Activated CD8-positive, alpha-beta memory T cell treated with anti-CD3 and anti-CD28 coated beads, Interleukin-2, amount 50 U/mL, for 4 hours (primary cell): ENCODE measurements around the gene SPTB.

Source experiments
- DNase-seq: peaks from one replicate; pipeline ENCODE4 v3.0.0-alpha.2; 2020

The SPTB gene

DNA sequence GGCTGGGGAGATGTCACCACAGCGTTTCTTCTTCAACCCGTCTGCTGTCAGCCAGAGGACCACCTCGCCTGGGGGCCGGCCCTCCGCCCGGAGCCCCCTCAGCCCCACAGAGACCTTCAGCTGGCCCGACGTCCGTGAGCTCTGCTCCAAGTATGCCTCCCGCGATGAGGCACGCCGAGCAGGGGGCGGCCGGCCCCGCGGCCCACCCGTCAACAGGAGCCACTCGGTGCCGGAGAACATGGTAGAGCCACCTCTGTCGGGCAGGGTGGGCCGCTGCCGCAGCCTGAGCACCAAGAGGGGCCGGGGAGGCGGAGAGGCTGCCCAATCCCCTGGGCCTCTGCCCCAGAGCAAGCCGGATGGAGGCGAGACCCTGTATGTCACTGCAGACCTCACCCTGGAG is 136.6 kb downstream of the SPTB start:
- no peak for DNase-seq

- DNase-seq = no peak
Measured at GRCh38 chr14:64741961-64742360, 137.7 kb downstream of the SPTB start.

DNA sequence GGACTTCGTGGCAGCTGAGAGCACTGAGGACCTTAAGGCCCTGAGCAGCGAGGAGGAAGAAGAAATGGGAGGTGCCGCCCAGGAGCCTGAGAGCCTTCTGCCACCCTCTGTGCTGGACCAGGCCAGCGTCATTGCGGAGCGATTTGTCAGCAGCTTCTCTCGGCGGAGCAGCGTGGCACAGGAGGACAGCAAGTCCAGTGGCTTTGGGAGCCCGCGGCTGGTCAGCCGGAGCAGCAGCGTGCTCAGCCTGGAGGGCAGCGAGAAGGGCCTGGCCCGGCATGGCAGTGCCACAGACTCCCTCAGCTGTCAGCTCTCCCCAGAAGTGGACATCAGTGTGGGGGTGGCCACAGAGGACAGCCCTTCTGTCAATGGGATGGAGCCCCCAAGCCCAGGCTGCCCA is 138.5 kb downstream of the SPTB start:
- no peak for DNase-seq

DNA sequence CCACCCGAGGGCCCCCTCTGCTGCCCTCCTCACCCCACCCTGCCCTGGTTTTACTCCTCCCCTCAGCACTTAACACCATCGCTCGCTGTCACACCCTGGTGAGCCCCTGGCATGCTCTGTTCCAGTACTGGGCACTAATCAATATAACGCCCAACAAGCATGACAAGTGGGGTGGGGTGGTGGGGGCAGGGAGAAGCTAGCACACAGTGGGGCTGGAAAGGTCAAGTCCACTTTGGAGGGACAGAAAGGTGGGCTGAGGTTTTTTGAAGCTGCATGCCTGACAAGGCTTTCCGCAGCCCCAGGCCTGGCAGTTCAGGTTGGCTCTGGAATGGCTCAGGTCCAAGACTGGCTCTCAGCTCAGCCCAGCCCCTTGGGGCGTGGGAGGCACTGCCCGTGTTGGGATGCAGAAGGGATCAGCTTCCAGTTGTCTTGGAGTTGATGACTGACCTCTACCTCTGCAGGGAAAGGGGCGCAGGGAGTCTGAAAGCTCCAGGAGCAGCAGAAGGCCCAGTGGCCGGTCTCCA is 141.4 kb downstream of the SPTB start:
- no peak for DNase-seq

DNA sequence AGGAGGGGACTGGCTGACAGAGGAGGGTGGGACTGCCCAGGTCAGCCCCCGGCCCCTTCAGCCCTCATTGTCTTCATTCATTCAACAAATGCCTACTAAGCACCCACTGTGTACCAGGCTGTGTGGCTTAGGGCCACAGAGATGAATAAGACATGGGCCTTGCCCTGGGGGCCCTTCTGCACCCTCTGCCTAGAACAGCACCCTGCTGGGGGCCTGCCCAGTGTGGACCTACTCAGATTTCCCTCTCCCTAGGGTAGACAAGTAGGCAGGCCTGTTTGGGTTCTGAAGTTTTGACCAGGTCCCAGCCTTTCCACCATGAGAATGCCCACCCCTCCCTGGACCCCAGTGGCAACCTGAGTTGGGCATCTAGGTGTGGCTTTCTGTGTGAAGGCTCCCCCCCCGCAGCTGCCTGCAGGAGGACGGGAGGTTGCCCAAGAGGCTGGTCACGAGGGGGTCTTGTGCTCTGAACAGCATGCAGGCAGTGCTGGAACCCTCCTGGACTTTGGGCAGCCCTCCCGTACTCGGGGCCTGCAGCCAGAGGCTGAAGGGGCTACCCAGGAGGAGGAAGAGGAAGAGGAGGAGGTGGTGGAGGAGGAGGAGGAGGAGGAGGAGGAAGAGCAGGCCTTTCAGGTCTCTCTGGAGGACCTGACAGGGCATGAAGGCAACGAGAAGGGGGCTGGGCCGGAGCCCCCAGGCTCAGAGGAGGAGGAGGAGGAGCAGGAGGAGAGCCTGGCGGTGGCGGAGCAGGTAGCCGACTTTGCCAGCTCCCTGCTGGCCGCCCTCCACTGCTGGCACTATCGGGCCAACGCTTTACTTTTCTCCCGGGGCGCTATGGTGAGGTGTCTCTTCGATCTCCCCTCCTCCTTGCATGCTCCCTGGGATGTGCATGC is 142.1 kb downstream of the SPTB start:
- DNase-seq = no peak

DNA sequence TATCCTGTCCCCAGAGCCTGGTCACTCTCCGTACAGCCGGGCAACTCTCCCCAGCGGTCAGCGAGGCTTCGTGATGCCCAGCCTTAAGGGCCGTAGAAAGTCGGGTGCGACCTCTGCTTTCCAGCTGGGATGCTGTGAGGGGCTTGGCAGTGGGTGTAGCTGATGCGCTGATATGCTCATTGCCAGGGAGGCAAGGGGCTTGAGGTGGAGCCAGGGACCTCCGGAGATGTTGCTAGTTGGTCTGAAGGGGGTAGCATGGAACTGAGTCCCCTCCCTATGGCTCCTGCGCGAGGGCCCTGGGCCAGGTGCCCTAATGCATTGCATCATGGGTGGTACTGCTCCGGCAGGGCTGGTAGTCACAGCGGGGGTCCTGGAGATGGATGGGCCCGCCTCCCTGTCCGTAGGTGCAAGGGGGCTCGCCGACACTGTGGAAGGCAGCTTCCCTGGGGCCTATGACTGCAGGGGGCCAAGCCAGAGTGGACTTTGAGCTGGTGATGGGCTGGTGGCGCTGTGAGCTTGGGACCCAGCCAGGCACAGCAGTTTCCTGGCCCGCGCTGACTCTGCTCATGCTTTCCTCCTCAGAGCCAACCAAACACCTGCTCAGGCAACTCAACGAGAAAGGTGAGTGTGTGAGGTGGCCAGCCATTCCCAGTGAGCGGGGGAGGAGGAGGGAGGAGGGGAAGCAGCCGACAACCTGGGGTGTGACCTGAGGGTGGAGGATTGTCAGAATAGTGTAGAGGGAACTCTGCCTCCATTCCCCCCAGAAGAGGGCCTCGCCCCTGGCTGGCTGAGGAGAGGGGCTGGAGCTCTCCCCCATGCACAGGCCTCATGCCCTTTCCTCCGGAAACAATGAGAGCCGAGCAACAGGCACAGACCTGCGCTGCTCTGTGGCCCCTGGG is 143.2 kb downstream of the SPTB start:
- no peak for DNase-seq

DNA sequence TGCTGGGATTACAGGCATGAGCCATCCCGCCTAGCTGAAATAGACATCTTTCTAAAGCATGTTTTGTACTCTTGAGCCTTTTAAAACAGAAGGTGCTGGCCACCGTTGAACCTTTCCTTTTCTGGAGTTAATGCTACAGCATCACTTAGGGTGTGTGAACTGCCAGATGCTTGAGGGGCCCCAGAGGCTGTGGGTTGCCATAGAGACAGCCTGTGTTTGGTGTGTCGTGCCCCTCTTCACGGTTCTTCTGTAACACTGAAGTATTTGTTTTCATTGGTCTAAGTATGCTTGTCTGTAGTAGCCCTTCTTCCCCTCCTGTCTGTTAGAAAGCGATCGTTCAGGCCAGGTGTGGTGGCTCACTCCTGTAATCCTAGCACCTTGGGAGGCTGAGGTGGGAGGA is 144.7 kb downstream of the SPTB start:
- DNase-seq = no peak

DNA sequence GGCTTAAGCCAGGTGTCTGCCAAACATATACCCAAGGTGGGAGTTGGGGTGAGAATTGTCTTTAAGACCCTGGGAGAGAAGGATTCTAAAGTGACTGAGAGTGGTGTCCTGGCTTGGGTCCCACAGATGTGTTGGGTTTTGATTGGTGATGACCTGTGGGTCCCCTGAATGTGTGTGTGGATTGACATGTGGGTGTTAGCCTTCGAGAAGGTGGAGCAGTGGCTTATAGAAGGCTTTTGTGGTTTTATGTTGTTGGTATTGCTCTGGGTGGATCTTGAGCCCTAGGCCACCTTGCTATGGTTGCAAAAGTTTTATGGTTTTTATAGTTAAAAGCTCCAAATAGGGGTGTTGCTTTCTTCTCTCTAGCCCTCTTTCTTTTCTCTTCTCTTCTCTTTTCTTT is 145.8 kb downstream of the SPTB start:
- no peak for DNase-seq

DNA sequence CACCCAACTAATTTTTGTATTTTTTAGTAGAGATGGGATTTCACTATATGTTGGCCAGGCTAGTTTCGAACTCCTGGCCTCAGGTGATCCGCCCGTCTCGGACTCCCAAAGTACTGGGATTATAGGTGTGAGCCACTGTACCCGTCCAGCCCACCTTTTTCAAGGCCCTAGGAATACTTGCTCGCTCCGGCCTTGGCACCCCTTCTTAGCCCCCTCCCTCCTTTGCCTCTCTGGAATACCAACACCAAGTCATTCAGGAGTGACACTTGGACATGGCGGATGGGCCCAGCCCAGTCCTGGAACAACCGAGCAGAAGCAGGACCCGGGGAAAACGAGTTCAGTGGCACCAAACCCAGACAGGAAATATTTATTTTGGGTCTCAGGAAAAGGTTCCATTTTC is 146.4 kb downstream of the SPTB start:
- DNase-seq = no peak

DNA sequence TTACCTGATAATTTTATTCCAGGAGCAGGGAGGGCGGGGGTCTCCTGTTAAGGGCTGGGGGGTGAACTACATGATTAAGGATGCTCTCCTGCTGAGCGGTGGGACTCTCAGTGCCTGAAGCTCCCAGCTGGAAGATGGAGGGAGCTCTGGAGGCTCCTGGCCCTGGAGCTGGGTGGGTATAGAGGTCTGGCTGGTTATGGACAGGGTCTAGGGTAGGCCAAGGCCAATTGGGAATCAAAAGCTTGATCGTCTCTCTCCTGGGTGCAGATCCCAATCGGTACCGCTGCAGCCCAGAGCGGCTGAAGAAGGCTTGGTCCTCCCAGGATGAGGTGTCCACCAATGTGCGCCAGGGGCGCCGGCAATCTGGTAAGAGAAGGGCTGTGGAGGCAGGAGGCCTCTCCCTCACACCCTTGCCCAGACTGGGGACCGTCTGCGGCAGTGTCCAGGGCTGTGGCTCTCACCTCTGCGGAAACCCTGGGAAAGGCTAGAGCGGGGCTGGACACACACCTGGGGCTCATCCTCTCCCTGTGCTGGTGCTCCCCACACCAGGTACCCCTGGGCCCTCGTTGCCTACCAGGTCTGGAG is 147.1 kb downstream of the SPTB start:
- DNase-seq = no peak

DNA sequence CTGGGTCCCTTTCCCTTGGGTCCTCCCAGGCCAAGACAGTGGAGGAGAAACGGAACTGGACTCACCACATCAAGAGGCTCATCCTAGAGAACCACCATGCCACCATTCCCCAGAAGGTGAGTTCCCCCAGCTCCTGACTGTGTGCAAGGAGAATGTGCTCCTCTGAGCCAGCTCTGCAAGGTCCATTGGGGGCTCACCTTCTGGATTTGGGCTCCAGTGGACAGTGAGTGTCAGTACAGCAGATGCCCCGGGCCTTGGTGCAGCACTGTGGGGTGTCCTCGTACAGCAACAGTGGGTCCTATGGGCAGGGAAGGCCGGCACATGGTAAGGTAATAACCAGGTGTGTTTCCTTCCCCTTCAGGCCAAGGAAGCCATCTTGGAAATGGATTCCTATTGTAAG is 147.6 kb downstream of the SPTB start:
- DNase-seq = no peak

- no peak for DNase-seq
Measured at GRCh38 chr14:64731141-64731581, 148.5 kb downstream of the SPTB start.

- no peak for DNase-seq
Measured at GRCh38 chr14:64730681-64731080, 149.0 kb downstream of the SPTB start.

- no peak for DNase-seq
Measured at GRCh38 chr14:64730061-64730440, 149.7 kb downstream of the SPTB start.

DNA sequence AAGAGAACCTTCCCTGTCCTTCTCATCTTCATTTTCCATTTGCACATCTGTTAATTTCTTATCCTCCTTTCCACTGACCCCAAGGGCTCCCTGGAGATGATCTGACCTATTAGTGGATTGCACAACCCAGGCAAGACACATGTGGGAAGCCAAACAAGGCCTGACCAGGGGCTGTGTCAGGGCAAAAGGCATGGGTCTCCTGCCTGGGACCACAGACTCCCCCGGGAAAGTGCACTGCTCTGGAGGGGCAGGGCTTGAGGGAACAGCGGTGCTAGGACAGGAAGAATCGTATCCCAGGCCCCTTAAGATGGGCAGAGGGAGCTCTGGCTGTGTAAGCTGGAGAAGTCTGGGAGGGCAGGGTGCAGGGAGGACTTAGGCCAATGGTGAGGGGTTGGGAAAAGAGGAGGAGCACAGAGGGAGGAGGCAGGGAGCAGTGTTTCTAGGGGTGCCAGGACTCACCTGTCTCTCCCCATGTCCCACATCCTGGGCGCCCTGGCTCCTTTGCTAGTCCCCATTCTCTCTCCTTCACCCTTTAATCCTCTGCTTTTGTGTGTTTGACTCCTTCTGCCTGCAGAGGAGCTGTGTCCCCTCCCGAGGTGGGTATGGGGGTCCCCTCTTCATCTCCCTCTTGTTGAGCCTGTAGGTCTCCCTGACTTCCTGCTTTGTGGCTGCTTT is 150.2 kb downstream of the SPTB start:
- DNase-seq = no peak

GRCh38 chr14:64728856-64729255 is 150.9 kb downstream of the SPTB start:
- DNase-seq = no peak

- DNase-seq = no peak
Measured at GRCh38 chr14:64728106-64728505, 151.6 kb downstream of the SPTB start.

DNA sequence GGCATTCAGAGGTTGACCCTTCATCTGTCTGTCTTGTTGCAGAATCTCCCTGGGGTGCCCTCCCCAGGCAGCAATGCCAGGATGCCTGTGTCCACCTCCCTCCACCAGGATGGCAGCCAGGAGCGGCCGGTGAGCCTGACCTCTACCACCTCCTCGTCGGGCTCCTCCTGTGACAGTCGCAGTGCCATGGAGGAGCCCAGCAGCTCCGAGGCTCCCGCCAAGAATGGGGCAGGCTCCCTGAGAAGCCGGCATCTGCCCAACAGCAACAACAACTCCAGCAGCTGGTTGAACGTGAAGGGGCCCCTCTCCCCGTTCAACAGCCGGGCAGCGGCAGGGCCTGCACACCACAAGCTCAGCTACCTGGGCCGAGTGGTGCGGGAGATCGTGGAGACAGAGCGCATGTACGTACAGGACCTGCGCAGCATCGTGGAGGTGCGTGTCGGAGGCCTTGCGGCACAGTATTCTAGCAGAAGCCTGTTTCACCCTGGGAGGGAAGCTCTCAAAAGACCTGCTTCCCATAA is 152.1 kb downstream of the SPTB start:
- no peak for DNase-seq

DNA sequence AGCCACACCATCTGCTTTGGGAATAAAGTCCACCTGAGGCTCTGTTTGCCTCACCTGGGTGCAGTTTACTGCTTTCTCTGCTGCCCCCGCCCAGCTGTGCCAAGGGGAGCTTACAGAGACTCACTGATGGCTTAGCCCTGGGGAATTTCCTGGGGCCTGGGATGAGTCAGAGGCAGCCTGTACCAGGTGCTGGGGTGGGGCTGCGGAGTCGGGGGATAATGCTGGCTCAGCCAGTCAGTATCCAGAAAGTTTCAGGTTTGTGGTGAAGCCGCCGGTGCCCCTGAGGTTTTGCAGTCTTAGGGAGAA is 153.2 kb downstream of the SPTB start:
- no peak for DNase-seq

DNA sequence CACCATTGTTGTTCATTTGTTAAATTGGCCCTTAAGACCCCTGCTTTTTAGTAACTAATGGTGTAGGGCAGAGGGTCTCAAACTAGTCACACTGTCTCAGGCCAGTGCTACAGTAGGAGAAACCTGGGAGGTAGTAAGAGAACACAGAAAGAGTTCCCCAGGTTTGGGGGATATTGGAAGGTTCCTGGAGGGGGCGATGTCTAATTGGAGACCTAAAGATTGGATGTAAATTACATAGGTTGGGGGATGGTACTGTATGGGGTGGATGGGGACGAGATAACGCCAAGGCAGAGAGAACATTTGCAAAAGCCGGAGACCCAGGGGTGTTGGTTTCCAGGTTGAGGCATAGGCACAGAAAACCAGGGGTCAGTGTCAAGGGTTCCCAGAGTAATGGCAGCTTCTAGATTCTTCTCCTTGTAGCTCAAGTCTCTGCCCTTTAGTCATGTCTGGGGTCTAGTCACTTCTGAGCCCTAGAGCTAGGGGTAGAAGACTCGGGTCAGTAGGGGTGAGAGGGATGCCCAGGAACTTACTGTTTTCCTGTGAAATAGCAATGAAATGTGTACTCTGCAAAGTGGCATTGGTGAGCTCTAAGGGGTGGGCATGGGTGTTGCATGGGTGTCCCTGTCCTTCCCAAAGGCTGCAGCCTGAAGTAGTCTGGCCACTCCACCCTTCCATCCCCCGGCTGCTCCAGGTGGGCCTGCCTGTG is 153.7 kb downstream of the SPTB start:
- DNase-seq = no peak

DNA sequence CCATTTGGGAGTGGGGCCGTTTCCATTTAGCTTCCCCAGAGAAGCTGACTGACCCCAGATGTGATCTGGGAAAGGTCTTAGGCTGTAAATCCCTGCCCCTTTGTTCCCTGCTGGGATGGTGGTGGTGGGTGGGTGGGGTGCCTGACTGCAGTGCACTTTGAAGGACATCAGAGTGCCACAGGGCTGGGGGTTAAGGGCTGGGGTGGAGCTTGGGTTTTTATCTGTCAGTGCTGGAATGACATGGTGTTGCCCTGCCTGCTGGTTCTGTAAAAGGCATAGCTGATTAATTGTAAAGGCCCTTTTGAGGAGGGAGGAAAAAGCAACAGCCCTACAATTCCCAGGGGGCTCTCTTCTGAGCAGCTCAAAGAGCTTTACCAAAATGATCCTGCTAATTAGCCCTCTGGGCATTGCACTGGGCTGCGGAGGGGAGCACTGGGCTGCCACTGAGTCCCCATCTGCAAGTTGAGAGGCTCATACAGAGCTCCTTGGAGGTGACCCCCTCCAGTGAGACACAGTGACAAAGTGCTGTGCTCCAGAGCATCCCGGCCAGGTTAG is 154.4 kb downstream of the SPTB start:
- DNase-seq = no peak

DNA sequence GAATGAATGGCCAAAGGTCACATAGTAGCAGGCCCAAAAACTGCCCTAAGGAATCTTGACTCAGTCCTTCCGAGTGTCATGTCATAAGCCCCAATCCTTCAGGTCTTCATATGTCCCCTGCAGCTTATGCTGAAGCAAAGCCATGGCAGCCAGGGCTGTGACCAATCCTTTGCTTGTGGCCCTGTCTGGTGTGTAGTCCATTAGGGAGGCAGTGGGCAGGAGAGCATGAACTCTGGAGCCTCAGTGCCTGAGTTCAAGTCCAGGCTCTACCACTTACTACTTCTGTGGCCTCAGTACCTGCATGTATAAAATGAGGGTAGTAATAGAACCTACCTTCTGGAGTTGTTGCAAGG is 155.2 kb downstream of the SPTB start:
- DNase-seq = no peak
